Gastrocnemius medialis (tissue), 4 donors: ENCODE data around the gene AHRR.

Experiments used
- POLR2A ChIP-seq, 2 donors: fragments of 450-650 bp; IDR thresholded peaks; one replicate each; pipeline ENCODE4 v1.6.1; 2017; ENCODE audit warnings: antibody characterized with exemption in 2 of 2, mild to moderate bottlenecking in 2 of 2, moderate library complexity in 2 of 2
- TF ChIP-seq, protein P1 (sequence below), 5 experiments: fragments of 450-650 bp in 3 of 5; fragments of 200-600 bp in 2 of 5; sonication (generic) in 2 of 5; IDR thresholded peaks in 4 of 5; conservative IDR thresholded peaks in 1 of 5; 1 replicate in 4 of 5; 2 replicates in 1 of 5; pipeline ENCODE4 v1.5.1; 2016 to 2019; ENCODE audit warnings: antibody characterized with exemption in 5 of 5, mild to moderate bottlenecking in 3 of 5, moderate library complexity in 3 of 5

GRCh38 chr5:410911-411517, 89.5 kb downstream of the AHRR start:
- TF ChIP-seq, protein P1, sequence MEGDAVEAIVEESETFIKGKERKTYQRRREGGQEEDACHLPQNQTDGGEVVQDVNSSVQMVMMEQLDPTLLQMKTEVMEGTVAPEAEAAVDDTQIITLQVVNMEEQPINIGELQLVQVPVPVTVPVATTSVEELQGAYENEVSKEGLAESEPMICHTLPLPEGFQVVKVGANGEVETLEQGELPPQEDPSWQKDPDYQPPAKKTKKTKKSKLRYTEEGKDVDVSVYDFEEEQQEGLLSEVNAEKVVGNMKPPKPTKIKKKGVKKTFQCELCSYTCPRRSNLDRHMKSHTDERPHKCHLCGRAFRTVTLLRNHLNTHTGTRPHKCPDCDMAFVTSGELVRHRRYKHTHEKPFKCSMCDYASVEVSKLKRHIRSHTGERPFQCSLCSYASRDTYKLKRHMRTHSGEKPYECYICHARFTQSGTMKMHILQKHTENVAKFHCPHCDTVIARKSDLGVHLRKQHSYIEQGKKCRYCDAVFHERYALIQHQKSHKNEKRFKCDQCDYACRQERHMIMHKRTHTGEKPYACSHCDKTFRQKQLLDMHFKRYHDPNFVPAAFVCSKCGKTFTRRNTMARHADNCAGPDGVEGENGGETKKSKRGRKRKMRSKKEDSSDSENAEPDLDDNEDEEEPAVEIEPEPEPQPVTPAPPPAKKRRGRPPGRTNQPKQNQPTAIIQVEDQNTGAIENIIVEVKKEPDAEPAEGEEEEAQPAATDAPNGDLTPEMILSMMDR (IDR thresholded peaks at IDR 0.05 in 4 of 5, conservative IDR thresholded peaks at IDR 0.05 in 1 of 5) = no peak
- no peak for TF ChIP-seq POLR2A (IDR thresholded peaks at IDR 0.05)
